Body of pancreas (tissue), 4 donors: ENCODE results near the gene POR.

Source experiments
- POLR2A ChIP-seq, 3 donors: fragments of 450-650 bp; IDR thresholded peaks; one replicate each; pipeline ENCODE4 v1.6.1; 2016; ENCODE audit warnings: antibody characterized with exemption in 3 of 3, mild to moderate bottlenecking in 2 of 3
- TF ChIP-seq, protein P1 (sequence below), 7 experiments: fragments of 450-650 bp in 4 of 7; fragments of 200-600 bp in 3 of 7; sonication (generic) in 3 of 7; IDR thresholded peaks; one replicate each; pipeline ENCODE4 v1.5.1; 2016 to 2019; ENCODE audit warnings: antibody characterized with exemption in 7 of 7

- TF ChIP-seq POLR2A (IDR thresholded peaks at IDR 0.05) = no peak
- TF ChIP-seq, protein P1, sequence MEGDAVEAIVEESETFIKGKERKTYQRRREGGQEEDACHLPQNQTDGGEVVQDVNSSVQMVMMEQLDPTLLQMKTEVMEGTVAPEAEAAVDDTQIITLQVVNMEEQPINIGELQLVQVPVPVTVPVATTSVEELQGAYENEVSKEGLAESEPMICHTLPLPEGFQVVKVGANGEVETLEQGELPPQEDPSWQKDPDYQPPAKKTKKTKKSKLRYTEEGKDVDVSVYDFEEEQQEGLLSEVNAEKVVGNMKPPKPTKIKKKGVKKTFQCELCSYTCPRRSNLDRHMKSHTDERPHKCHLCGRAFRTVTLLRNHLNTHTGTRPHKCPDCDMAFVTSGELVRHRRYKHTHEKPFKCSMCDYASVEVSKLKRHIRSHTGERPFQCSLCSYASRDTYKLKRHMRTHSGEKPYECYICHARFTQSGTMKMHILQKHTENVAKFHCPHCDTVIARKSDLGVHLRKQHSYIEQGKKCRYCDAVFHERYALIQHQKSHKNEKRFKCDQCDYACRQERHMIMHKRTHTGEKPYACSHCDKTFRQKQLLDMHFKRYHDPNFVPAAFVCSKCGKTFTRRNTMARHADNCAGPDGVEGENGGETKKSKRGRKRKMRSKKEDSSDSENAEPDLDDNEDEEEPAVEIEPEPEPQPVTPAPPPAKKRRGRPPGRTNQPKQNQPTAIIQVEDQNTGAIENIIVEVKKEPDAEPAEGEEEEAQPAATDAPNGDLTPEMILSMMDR (IDR thresholded peaks at IDR 0.05) = no peak
Measured at GRCh38 chr7:75955331-75955955, 40.5 kb downstream of the POR start.
